CD4-positive, alpha-beta T cell treated with Interferon alpha-2 for 1 hour (primary cell): Measurements from ENCODE around the gene HS6ST1.
"Not testable (repeated sequence)": the region's sequence is repeated elsewhere in the genome, so short reads cannot be mapped to it uniquely, and the experiment has no call there.

Source experiments
- DNase-seq, 2 donors: peaks; one replicate each; pipeline ENCODE4 v3.0.0-alpha.2; 2020 to 2022

Gene HS6ST1

GRCh38 chr2:128265608-128265993, 53.1 kb downstream of the HS6ST1 start:
- not testable (repeated sequence) for DNase-seq

DNA sequence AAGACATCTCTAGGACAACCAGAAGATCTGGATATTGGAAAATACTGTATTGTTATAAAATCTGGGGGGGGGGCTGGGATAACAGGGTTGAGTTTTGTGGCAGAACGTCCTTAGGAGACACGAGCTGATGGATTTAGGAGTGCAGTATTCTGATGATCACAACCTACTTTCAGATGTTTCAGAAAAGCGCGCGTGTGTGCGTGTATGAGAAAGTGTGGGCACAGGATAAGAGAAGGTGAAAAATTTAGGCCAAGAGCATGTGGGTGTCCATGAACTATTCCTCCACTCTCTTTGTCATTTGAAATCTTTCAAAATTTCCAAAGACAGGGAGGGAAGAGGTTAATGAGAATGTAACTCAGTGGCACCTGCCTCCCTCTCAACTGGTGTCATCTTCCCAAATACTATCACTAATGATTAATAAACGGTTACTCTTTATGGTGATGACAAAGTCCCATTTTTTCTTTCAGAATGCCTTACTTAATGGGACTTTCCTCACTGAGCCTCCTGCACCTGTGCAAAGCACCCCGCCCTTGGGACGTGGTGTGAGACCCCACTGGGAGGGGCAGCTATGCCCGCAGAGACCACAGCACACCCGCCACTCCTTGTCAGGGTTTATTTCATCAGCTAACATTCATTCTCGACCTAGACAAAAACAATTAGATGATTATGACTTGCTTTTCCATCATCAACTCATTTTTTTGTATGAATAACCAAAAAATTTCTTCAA, 53.6 kb downstream of the HS6ST1 start:
- no peak for DNase-seq

DNA sequence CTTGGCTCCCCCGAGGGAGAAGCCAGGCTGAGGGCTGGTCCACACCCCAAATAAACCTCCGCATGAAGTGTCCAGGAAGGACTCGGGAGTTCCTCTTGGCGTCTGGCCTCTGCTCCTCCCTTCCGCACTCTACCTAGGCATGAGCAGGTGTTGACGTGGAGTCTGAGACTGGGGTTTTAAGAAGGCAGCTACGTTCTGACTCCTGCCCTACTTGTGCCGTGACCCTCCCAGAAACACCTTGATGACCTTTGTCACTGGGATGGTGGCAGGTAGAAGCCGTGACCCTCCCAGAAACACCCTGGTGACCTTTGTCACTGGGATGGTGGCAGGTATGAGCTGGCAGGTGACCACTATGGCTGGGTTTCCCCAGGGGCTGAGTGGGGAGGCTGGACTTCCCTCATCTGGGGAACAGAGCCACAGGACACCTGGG, 54.8 kb downstream of the HS6ST1 start:
- no peak for DNase-seq

DNA sequence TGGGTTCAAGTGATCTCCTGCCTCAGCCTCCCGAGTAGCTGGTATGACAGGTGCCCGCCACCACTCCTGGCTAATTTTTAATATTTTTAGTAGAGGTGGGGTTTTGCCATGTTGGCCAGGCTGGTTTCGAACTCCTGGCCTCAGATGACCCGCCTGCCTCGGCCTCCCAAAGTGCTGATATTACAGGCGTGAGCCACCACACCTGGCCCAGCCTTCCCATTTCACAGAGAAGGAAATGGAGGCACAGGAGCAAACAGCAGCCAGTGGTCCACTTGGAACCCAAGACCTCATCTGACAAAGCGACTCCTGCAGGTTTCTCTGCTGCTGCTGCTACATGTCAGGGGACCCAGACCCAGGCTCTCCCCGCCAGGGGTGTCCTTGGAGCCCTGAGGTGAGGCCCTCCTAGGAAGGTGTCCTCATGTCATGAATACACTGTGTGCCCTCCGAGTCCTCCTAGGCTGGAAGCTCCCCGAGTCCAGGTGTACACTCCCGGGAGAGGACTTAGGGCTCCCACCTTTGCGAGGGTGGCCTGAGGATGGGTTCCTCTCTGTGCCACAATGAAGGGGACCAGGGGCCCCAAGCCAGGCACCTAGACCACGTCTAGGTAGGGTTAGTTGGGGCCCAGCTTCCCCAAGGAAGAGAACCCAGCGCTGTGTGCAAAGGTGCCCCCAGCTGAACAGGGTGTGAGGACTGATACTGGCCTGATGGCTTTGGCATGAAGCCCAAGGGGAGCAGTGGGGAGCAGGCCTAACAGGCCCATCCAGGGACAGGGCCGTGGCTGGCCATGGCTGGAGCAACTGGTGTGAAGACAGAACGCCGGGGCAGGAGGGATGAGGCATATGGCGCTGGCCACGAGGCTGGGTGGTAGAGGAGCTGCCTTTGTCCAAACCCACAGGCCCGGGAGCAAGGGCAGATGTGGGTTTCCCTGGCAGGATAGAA, 56.1 kb downstream of the HS6ST1 start:
- no peak for DNase-seq

- DNase-seq: no peak
Observed at GRCh38 chr2:128261245-128262128, 57.2 kb downstream of the HS6ST1 start.

- no peak for DNase-seq
Observed at GRCh38 chr2:128260239-128261138, 58.2 kb downstream of the HS6ST1 start.

- DNase-seq: no peak
Observed at GRCh38 chr2:128259585-128259984, 59.1 kb downstream of the HS6ST1 start.

GRCh38 chr2:128258218-128258617, 60.5 kb downstream of the HS6ST1 start:
- DNase-seq: no peak

GRCh38 chr2:128252501-128252900, 66.2 kb downstream of the HS6ST1 start:
- DNase-seq: no peak

DNA sequence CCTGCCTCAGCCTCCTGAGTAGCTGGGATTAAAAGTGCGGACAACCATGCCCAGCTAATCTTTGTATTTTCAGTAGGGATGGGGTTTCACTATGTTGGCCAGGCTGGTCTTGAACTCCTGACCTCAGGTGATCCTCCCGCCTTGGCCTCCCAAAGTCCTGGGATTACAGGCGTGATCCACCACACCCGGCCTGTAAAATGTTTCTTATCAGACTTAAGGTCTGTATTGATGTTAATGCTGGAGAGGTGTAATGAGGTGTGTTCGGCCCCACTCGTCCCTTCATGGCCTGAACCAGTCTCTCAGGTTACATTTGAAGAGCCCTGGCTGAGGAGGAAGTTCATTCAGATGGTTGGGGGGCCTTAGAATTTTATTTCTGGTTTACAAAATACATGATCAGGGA, 66.6 kb downstream of the HS6ST1 start:
- DNase-seq: not testable (repeated sequence)

GRCh38 chr2:128250229-128251025, 68.2 kb downstream of the HS6ST1 start:
- no peak for DNase-seq

DNA sequence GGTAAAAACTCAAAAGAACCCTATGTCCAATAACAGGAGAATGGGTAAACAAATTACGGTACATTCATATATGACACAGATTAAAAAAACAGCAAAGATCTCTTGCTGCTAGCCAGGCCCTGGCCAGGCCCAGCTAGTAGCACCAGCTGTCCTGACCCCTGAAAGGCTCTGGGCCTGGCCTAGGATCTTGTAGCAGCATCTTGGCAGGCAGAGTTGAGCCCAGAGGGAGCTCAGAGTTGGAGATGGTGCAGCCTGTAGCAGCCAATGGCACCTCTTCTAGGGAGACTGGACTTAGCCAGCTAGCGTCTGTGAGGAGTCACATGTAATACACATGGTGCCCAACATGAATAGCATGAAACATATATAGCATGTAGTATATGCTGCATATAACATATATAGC, 69.1 kb downstream of the HS6ST1 start:
- no peak for DNase-seq

- no peak for DNase-seq
Observed at GRCh38 chr2:128245813-128246212, 72.9 kb downstream of the HS6ST1 start.

DNA sequence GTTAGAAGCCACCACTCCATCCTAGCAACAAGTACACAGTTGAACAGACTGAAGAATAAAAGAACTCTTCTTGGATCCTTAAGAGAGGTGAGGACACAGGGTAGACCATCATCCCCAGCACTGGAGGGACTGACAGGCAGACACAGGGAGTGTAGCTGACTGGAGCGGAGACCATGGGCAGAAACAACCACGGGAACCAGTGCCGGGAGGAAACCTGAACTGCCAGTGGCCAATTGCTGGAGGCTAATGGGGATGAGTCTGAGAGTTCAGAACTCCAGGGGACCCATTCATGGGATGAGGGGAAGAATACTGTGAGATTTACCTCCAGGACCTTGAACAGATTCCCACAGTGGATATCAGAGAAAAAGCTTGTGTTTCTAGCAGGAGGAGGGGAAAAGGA, 76.8 kb downstream of the HS6ST1 start:
- DNase-seq: no peak

DNA sequence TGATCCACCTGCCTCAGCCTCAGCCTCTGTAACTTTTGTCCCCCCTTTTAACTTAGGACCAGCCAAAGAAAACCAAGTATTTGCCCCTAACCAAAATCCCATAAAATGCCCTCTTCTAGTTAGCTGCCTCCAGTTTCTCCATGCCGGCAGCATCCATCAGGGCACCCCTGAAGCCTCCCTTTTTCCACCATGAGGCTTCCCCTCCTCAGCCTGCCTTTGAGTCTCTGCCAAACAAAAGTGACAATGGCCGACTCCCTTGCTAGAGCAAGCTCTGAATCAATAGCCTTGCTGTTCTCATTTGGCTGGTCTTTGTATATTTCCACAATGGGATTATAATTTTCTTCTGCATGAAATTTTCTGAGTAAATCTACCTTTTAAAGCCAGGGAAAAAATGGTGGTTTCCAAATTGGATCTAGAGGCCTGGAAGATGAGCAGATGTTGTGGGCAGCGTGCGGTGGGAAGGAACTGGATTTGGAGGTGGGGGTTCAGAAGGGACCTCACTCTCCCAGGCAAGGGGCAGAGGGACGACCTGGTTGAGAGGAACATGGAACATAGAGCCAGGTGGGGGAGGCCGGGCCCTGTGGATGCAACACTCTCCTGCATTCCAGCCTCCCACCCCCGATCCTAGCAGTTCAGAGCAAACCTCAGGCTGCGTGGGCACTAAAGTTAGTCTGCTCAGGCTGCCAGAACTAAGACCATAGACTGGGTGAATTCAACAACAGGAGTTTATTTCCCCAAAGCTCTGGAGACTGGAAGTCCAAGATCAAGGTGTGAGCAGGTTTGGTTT, 80.6 kb downstream of the HS6ST1 start:
- DNase-seq: no peak

DNA sequence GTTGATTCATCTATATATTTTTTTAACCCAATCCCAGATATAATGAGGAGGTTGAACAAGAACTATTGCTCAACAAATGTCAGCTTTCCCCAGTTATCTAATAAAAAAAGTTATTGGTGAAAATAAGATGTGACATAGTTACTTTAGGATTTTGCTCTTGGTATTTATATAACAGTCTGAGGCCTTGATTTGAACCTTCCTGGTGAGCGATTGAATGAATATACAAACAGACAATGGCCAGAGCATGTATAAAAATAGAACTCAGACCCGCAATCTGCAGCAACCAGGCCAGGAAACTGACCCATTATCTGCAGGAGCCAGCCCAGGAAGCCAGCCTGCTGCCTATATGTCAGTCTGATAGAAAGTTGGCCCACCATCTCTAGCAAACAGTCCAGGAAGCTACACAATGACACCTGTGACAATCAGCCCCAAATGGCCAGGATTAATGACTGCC, 81.6 kb downstream of the HS6ST1 start:
- no peak for DNase-seq

- DNase-seq: no peak
Observed at GRCh38 chr2:128236491-128237035, 82.1 kb downstream of the HS6ST1 start.

- DNase-seq: no peak
Observed at GRCh38 chr2:128235581-128235980, 83.1 kb downstream of the HS6ST1 start.

- DNase-seq: no peak
Observed at GRCh38 chr2:128234613-128235012, 84.1 kb downstream of the HS6ST1 start.
